Stimulated activated CD4-positive, alpha-beta T cell treated with anti-CD3 and anti-CD28 coated beads, Interleukin-15, amount 100 ng/mL, for 48 hours (primary cell): ENCODE data around the gene CHST3.
"Not testable (repeated sequence)": the region's sequence is repeated elsewhere in the genome, so short reads cannot be mapped to it uniquely, and the experiment has no call there.

Experiments
- DNase-seq, 2 donors: peaks; one replicate each; pipeline ENCODE4 v3.0.0-alpha.2; 2020; ENCODE audit warnings: low read depth in 2 of 2

CHST3 gene, protein sequence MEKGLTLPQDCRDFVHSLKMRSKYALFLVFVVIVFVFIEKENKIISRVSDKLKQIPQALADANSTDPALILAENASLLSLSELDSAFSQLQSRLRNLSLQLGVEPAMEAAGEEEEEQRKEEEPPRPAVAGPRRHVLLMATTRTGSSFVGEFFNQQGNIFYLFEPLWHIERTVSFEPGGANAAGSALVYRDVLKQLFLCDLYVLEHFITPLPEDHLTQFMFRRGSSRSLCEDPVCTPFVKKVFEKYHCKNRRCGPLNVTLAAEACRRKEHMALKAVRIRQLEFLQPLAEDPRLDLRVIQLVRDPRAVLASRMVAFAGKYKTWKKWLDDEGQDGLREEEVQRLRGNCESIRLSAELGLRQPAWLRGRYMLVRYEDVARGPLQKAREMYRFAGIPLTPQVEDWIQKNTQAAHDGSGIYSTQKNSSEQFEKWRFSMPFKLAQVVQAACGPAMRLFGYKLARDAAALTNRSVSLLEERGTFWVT

DNA sequence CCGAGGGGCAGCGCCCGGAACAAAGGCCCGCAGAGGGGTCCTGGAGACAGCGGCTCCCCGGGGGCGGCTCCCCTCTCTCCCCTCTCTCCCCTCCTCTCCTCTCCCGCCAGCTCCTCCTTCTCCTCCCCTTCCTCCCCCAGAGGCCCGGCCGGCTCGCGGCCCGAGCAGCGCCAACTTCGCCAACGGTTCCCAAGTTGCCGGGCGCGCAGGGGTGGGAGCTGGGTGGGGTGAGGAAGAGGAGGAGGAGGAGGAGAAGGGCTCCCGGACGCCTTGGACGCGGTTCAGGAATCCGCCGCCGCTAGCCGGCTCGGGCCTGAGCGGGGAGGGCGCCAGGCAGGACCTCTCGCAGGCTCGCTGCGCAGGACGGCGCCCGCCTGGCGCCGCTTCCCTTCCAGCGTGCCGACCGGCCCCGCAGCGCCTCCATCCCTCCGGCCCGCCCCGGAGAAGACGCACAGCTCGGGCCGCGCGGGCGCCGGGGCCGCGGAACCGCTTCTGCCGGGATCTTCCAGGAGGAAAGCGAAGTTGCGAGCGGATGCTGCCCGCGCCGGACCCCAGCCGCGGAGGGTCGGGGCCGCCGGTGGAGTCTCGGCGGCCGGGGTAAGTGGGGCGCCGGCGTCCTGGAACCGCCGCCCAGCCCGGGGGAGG is at the start of gene CHST3:
Gene CHST3, plus strand, starts transcription at position 298 of the 645 bp plus-strand sequence. CDS start 41,448 bp downstream, outside the sequence.
- no peak for DNase-seq

DNA sequence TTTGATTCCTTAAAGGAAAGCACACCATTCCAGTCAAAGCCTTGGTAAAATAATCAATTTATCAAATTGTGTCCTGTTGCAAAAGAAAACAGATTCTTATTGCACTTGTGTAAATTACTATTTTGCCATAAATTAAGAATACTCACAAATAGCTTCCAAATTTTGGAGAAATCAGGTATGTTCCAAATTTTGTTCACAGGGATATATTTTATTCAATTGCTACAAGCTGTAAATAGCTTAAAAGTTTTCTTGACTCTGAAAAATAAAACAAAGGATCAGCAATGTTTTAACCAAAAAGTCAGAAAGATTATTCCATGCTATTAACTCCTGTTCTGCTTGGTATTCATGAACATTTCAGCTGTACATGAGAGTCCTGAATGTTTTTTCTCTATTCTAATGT is 47.4 kb upstream of the CHST3 start:
- DNase-seq, result no peak

DNA sequence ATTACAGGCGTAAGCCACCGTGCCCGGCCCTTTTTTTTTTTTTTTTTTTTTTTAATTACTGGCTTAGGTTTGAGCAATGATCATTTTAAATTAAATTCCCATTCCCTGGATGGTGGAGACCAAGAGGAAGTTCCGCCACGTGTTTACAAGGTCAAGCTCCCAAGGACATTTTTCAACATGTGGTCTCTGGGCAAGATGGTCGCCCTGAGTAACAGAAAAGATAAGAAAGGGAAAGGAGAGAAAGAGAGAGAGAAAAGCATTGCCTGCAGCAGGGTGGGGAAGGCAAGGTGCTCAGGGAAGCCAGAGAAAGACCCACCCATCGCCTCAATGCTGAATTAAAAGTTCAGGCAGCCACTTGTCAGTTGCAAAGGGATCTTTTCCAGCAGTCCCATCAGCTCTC is 45.2 kb upstream of the CHST3 start:
- DNase-seq, result no peak

DNA sequence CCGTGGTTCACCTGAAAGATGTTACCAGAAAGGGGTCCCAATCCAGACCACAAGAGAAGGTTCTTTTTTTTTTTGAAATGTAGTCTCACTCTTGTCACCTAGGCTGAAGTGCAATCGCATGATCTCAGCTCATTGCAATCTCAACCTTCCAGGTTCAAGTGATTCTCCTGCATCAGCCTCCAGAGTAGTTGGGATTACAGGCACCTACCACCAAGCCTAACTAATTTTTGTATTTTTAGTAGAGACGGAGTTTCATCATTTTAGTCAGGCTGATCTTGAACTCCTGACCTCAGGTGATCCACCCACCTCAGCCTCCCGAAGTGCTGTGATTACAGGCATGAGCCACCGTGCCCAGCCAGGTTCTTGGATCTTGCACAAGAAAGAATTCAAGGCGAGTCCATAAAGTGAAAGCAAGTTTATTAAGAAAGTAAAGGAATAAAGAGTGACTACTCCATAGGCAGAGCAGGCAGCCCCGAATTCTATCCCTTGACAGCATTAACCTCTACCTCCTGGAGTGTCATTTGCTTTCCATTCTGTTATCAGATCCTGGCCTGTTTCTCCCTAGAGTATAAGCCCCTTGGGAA is 44.1 kb upstream of the CHST3 start:
- DNase-seq, result not testable (repeated sequence)

DNA sequence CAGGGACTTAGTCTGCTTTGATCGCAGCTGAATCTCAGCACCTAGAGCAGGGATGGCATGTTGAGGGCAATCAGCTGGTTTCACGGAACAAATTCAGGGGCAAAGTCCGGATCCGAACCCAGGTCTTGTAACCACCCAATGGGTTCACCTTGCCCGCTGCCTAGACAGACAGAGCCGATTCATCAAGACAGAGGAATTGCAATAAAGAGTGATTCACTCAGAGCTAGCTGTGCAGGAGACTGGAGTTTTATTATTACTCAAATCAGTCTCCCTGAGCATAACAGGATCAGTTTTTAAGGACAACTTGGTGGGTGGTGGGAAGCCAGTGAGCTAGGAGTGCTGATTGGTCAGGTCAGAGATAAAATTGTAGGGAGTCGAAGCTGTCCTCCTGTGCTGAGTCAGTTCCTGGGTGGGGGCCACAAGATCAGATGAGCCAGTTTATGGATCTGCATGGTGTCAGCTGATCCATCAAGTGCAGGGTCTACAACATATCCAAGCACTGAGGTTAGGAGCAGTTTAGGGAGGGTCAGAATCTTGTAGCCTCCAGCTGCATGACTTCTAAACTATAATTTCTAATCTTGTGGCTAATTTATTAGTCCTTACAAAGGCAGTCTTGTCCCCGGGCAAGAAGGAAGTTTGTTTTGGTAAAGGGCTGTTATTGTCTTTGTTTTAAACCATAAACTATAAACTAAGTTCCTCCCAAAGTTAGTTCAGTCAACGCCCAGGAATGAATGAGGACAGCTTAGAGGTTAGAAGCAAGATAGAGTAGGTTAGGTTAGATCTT is 43.5 kb upstream of the CHST3 start:
- DNase-seq, result no peak

DNA sequence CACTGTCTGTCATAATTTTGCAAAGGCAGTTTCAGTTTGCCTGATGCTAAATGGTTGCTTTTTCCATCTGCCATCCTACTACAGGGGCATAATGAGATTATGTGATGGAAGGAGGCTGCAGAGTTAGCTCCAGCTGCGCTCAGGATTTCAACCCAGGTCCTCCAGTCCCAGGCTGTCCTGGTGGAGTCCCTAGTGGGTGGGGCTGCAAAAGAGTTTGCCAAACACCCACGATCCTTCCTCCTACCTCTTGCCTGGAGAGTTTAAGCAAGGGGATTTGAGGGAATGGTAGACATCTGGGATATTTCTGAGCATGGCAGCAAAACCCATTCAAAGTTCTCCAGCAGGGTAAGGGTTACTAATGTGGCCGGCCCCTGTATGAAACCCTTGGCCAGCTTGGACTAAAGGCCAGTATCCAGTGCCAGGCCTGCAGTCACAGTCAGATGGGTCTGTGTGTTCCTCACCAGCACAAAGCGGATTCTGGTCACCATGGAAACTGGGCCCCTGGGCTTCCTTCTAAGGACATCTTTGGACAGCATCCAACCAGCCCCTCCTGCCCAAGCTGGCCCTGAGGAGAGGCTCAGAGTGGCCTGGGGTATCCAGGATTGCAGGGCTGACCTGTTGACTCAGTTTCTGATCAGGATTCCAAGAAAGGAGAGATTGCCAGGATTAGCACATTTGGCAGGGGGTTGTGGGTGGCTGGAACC is 42.7 kb upstream of the CHST3 start:
- DNase-seq, result no peak

DNA sequence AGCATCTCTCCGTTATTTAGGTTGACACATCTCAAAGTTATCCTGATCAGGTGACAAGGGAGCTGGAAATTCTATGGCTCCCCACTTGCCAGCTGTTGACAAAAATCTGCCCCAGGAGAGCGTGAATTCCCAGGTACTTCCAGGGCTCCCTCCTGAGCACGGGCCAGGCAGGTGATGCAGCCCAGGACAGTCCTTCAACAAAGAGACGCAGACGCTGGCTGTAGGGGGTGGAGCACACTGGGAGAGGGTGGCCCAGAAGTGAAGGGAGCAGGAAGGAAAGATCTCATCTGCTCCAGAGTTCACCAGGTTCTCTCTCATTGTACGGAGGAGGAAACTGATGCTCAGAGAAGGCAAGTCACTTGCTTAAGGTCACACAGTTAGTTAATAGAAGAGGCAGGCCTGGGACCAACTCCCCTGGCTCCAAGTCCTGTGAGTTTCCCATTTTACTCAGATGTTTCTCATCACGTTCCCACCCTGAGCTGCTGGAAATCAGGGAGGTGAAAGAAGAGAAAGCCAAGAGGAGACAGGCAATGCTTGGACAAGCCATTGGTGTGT is 41.0 kb upstream of the CHST3 start:
- no peak for DNase-seq

DNA sequence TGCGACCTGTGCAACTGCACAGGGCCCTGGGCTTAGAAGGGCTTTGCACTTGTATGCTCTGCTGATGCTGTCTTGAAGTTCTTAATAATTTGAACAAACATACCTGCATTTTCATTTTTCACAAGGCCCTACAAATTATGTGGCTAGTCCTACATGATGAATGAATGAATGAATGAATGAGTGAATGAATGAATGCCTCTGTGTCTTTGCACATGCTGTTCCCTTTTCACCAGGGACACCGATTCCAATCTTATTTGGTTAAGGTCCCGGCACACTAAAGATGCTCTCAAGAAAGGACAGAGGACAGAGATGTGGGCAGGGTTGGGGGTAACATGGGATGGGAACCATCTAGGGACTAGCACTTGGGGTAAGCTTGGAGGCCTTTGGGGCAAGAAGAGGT is 39.4 kb upstream of the CHST3 start:
- DNase-seq, result no peak

DNA sequence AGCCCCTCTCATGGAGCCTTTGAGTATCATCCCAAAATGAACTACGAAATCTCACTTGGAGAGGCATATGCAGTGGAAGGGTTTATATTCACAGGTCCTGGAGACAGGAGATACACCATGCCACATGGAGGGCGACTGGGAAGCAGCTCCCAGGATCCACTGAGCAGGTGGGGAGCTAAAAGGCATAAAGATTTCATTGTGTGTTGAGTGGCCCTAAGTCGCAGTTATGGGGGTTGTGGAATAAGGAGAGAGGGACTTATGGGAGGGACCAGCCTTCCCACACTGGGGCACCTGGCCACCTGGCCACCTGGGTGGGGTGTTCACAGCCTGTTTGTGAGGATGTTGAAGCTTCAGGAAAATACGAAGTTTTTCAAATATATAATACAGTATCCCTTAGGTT is 37.0 kb upstream of the CHST3 start:
- DNase-seq, result no peak

DNA sequence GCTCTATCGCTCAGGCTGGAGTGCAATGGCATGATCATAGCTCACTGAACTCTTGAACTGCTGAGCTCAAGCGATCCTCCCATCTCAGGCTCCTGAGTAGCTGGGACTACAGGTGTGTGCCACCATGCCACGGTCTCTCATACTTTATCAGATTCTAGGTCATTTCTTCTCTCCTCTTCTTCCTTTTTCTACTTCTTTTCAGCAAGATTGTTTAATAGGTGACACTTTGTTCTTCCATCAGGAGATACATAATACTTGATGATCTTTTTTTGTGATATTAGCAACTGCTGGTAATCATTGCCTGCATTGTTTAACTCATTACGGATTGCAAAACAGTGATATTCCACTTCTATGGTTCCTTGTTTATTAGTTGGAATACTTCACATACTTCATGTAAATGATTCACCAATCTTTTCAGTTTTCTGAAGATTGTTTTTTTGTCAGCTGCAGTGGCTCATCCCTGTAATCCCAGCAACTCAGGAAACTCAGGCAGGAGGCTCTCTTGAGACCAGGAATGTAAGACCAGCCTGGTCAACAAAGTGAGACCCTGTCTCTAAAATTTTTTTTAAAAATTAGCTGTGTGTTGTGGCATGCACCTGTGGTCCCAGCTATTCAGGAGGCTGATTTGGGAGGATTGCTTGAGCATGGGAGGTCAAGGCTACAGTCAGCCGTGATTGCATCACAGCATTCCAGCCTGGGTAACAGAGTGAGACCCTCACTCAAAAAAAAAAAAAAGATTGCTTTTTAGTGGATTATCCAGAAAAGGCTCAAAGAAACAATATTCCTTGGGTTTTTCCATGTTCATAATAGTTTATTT is 36.2 kb upstream of the CHST3 start:
- no peak for DNase-seq

DNA sequence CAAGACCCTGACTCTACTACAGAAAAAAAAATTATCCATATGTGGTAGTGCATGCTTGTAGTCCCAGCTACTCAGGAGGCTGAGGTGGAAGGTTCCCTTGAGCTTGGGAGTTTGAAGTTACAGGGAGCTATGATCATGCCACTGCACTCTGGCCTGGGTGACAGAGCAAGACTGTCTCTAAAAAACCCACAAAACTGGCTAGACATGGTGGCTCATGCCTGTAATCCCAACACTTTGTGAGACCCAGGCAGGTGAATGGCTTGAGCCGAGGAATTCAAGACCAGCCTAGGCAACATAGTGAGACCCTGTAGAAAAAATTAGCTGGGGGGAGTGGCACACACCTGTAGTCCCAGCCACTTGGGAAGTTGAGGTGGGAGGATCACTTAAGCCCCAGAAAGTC is 32.9 kb upstream of the CHST3 start:
- DNase-seq, result no peak

DNA sequence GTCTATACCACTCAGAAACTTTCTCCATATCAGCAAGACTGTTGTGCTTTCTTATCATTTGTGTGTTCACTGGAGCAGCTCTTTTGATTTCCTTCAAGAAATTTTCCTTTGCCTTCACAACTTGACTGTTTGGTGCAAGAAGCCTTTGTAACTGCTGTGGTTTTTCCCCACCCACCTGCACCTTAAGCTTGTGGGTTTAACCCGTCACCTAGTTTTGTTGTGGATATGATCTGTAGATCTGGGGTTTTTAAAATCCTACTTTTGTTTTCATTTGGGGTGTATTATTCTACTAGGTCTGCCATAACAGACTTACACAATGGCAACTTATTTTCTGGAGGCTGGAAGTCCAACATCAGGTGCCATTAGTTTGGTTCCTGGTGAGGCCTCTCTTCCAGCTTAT is 30.5 kb upstream of the CHST3 start:
- peak; percentile 48 to 53 for DNase-seq

DNA sequence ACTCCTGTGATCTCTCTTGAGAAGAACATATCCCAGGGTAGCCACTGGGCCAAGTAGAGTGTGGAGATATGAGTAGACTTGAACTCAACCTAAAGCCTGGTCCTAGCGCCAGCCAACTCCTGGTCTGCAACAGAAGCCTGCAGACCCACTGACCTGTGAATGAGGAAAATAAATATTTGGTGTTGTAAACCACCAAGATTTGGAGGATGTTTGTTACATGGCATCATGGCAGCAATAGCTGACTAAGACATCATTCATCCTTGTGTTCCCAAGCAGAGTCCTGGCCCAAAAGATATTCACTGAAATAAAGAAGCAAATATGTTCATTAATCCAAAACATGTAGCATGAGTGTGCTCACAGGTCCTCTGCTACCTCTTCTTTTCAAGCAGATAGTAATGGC is 26.0 kb upstream of the CHST3 start:
- DNase-seq, result no peak

DNA sequence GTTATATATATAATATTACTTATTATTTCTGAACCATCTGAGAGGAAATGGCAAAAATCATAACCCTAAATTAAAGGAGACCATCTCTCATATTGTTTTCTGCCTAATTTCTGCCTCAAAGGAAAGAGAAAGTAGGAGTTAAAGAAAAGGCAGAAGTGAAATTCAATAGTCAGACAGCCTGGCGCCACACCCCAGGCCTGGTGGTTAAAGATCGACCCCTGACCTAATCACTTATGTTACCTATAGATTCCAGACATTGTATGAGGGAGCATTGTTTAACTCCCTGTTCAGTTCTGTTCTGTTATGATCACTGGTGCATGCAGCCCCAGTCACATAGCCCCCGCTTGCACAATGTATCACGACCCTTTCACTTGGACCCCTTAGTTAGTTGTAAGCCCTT is 24.9 kb upstream of the CHST3 start:
- no peak for DNase-seq

DNA sequence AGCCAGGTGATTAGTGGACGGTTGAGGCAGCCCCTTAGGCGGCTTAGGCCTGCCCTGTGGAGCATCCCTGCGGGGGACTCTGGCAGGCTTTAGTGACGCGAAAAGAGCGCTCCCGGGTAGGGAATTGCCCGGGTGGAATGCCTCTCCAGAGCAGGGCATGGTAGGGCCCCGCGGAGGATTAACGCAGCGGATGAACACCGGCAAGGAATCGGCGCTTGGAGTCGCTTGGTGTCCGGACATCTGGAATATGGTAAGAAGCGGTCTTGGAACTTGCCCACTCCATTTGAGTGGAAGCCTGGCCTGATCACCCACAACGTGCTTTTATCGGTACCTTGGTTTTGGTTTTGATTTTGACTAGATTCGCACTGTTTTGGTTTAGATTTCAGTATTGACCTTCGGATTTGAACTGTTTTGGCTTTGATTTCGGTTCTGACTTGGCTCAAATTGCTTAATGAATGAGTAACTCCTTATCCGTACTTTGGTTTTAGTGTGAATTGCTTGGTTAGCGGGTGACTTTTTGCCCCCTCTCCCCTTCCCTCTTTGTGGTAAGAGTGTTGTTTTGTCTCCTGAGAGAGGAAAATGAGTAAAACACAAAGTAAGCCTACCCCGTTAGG is 24.2 kb upstream of the CHST3 start:
- no peak for DNase-seq

DNA sequence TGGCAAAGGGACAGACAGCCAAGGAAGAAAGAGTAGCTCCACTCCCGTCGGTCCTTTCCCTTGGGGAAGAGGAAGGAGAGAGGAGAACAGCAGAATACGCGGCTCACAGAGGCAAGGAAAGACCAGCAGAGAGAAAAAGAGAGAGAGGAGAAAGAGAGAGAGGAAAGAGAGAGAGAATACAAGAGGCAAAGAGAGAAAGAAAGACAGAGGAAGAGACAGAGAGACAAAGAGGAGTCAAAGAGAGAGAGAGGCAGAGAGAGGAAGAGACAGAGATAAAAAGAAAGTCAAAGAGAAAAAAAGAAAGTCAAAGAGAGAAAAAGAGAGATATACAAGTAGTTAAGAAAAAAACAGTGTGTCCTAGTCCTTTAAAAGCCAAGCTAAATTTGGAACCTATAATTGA is 23.4 kb upstream of the CHST3 start:
- no peak for DNase-seq

DNA sequence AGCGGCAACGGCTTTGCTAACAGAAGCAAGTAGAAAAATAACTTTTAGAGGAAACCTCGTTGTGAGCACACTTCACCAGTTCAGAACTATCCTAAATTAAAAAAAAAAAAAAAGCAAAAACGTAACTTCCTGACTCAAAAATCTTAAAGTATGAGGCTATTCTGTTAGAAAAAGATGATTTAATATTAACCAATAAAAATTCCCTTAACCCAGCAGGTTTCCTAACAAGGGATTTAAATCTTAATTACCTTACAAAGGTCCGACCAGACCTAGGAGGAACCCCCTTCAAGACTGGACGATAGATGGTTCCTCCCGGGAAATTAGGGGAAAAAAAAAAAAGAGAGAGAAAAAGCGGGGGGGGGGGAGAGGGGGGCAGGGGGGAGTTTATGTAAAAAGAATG is 22.9 kb upstream of the CHST3 start:
- no peak for DNase-seq

DNA sequence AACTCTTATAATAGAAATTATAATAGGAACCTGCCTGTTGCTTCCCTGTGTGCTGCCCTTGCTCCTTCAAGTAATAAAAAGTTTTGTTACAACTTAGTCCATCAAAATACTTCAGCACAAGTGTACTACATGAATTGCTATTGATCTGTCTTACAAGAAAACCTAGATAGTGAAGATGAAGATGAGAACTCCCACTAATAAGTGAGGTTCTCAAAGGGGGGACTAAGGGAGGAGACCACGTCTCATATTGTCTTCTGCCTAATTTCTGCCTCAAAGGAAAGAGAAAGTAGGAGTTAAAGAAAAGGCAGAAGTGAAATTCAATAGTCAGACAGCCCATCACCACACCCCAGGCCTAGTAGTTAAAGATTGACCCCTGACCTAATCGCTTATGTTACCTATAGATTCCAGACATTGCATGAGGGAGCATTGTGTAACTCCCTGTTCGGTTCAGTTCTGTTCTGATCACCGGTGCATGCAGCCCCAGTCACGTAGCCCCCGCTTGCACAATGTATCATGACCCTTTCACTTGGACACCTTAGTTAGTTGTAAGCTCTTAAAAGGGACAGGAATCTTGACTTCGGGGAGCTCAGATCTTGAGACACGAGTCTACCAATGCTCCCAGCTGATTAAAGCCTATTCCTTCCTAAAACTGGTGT is 18.2 kb upstream of the CHST3 start:
- DNase-seq, result no peak

DNA sequence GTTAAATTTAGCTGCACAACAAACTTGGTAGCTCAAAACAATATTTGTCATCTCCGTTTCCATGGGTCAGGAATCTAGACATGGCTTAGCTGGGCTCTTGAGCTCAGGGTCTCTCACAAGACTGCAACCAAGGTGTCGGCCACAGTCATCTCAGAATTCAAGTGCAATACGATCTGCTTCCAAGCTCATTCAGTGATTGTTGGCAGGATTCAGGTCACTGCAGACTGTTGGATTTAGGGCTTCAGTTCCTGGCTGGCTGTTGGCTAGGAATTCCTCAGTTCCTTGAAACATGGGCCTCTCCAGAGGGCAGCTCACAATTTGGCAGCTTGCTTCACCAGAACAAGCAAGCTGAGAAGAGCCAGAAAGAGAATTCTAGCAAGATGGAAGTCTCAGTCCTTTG is 17.5 kb upstream of the CHST3 start:
- no peak for DNase-seq
